ENCODE results near the gene ABI1.

The ABI1 gene

GRCh38 chr10:26776258-26776657, 84.5 kb downstream of the ABI1 start:
- no peak overlapping the region for H3K4me3 ChIP-seq (ENCODE audit: low read depth, low read length)

- no peak overlapping the region for H3K4me3 ChIP-seq (ENCODE audit: low read depth, low read length)
Measured at GRCh38 chr10:26773633-26774032, 87.1 kb downstream of the ABI1 start.

DNA sequence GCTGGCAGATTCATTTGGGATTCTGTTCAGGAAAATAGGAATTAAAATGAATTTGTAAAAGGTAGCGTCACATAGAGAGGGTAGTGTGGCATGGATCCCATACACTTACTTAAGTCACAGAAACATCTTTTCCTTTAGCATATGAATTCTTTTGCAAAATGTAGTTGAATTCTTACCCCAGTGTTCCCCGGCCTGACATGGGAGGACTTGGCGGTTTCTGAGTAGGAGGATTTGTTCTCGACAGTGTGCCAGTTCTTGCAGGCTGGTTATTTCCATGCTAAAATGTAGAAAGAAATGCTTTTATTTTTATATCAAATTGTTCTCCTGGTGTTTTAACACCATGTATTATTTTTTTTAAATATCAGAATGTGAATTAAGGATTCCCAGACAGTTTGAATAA, 90.7 kb downstream of the ABI1 start:
- no peak overlapping the region for H3K4me3 ChIP-seq (ENCODE audit: low read depth, low read length)

GRCh38 chr10:26765549-26765948, 95.2 kb downstream of the ABI1 start:
- no peak overlapping the region for H3K4me3 ChIP-seq (ENCODE audit: low read depth, low read length)

- no peak overlapping the region for H3K4me3 ChIP-seq (ENCODE audit: low read depth, low read length)
Measured at GRCh38 chr10:26759008-26759407, 101.8 kb downstream of the ABI1 start.

DNA sequence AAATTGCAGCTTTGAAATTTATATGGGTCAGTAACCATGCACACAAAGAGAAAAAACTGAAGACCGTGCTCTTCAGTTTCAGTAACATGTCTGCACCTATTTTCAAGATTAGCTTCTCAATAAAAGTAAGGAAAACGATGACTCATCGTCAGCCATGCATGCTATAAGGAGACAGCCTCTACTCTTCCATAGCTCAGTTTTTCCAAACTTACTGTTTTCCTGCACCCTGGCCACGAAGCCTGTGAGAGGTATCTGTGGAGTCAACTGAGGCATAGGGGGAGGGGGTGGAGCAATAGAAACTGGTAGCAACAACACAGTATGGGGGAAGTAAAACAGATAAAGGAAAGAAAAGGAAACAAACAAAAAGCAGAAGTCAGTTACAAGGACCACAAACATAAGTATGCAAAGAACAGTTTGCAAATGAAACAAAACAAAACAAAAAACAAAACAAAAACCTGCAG, 105.3 kb downstream of the ABI1 start:
- H3K4me3 ChIP-seq (ENCODE audit: low read depth, low read length): no peak overlapping the region

DNA sequence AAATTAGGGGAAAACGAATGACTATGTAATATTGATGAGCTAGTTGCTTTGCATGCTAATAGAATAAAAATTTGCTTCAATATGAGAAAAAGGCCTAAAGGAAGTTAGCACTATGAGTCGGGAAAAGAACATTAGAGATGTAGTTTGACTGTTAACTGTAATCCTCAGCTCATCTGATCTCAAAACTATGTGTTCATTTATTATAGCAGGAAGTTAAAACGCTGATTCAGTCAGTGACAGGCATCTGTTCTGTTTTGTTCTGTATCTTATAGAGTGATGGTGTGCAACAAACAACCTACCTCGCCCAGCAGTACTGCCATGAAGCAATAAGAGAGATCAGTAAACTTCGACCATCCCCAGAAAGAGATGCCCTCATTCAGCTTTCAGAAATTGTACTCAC, 114.7 kb downstream of the ABI1 start:
- H3K4me3 ChIP-seq (ENCODE audit: low read depth, low read length): no peak overlapping the region

DNA sequence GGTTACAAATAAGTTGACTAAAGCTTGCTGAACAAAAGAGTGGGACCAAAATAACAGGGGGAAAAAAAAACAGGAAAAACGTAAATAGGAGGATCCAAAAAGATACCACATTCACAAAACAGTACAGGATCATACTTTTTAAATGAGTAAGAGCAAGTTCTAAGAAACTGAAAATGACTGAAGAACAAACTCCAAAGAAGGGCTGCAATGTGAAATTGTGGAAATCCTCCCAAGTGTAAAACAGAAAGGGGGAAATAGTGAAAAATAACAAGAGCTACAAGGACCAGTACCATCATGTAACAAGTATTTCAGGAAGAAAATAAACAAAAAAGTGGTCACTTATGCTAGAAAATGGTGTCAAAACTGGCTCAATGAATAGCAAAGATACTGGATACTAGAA, 116.9 kb downstream of the ABI1 start:
- no peak overlapping the region for H3K4me3 ChIP-seq (ENCODE audit: low read depth, low read length)

DNA sequence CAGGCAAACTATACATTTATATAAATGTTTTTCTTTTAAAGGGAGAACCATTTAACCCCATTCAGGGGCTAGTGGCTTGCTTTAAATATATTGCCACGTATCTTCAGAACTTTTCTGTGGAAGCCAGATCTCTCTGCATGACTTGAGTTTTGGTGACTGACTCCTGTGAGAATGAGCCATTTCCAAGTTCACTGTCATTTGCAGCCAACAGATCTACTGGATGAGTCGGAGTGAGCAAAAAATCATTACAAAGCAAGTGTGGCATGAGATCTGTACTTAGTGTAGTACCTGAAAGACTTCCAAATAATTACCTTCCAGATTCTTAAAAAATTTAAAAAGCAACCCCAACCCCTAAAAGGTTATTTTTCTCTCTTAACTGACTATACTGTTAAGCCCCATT, 117.7 kb downstream of the ABI1 start:
- no peak overlapping the region for H3K4me3 ChIP-seq (ENCODE audit: low read depth, low read length)

- H3K4me3 ChIP-seq (ENCODE audit: low read depth, low read length): no peak overlapping the region
Measured at GRCh38 chr10:26741368-26741767, 119.4 kb downstream of the ABI1 start.

- no peak overlapping the region for H3K4me3 ChIP-seq (ENCODE audit: low read depth, low read length)
Measured at GRCh38 chr10:26739071-26739631, 121.6 kb downstream of the ABI1 start.

DNA sequence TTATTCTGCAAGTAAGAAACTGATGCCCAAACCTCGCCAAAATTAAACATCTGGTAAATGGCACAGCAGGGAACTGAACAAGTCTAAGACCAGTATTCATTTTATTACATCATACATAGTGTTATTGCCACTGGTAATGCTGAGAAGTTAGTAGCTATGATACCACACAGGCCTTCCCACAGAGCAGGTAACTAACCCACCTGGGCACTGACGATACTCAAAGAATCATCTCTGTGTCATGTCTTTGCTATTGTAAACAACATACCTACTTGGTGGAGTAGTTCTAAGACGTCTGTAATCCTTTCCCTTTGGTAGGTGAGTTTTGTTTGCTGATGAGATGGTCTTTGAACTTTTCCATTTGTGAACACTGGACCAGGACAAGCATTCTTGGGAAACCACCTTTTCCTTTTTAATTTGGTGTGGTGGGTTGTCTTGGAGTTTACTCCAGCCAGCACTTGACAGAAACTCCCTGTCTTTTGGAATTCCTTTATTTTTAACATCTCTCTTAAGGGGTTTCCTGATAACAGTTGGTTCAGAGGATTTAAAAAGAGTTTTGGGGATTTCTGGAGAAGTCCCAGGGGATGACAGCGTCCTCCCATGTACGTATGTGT, 122.4 kb downstream of the ABI1 start:
- no peak overlapping the region for H3K4me3 ChIP-seq (ENCODE audit: low read depth, low read length)

DNA sequence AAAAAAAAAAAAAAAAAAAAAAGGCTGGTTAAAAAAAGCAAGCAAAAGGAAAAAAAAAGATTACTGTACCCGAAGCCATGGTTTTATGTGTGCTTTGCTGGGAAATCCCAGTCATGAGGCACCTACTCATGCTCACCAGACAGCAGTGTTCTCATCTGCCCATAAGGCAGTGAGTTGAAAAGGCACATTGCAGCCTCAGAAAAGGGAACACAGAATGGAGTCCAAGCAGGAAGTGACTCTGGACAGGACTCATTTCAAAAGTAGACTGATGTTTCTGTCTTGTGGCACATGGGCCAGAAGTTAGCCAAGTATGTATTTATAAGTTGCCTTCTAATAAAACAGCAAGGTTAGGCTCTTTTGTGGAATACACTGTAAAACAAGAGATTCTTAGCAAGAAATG, 123.0 kb downstream of the ABI1 start:
- H3K4me3 ChIP-seq (ENCODE audit: low read depth, low read length): no peak overlapping the region

DNA sequence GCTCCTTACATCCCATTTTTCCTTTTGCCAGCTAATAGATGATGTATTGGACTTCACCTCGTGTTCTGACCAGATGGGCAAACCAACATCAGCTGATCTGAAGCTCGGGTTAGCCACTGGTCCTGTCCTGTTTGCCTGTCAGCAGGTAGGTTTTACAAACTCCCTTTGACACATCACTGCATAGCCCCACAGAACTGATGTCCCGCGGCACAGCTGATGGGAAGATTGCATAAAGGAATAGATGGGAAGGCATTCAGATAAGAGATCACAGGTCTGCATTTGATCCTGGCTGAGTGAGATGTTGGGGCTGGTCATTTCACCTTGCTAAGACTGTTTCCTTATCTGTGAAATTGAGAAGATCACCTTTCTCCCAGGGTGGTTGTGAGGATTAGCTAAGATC, 125.3 kb downstream of the ABI1 start:
- no peak overlapping the region for H3K4me3 ChIP-seq (ENCODE audit: low read depth, low read length)

DNA sequence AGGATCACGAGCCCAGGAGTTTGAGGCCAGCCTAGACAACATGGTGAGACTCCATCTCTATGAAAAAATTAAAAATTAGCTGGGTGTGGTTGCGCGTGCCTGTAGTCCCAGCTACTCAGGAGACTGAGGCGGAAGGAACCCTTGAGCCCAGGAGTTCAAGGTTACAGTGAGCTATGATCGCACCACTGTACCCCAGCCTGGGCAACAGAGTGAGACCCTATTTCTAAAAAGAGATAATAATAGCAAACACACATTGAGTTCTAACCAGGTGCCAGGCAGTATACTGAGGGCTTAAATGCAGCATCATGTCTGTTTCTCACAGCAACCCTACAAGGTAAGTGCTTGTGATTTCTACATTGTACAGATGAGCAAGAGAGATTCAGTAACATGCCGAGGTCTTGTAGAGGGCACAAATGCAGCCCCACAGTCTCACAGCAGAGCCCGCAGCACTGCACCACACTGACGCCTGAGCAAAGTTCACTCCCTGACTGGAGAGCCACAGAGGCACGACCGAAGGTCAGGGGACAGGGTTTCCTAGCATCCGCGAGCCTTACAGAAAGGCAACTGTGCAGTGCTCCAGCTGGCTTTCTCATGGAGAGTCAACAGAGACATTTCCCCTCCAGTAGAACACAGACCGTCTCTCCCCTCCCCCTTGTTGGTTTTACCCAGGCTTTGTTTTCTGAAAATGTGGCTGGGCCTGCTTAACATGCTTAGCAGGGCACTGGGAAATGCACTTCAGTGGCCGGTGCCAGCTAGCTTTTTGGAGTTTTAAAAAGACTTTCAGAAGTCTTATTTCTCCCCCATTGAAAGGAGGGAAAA, 126.8 kb downstream of the ABI1 start:
- no peak overlapping the region for H3K4me3 ChIP-seq (ENCODE audit: low read depth, low read length)

DNA sequence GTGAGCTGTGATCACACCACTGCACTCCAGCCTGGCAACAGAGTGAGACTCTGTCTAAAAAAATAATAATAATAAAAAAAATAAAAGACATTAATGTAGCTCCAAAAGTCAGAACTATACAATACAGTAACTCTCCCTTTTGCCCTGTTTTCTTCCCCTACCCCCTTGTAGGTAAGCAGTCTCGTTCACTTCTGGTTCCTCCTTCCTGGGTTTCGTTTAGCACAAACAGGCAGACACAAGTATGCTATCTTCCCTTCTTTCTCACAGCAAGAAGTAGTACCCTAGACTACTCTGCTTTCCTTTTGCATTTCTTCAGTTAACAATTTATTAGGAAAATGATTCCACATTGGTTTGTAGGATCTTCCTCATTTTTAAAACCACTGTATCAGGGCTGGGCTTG, 130.2 kb downstream of the ABI1 start:
- H3K4me3 ChIP-seq (ENCODE audit: low read depth, low read length): no peak overlapping the region

- H3K4me3 ChIP-seq (ENCODE audit: low read depth, low read length): no peak overlapping the region
Measured at GRCh38 chr10:26729395-26729794, 131.4 kb downstream of the ABI1 start.

GRCh38 chr10:26728957-26729356, 131.8 kb downstream of the ABI1 start:
- no peak overlapping the region for H3K4me3 ChIP-seq (ENCODE audit: low read depth, low read length)

DNA sequence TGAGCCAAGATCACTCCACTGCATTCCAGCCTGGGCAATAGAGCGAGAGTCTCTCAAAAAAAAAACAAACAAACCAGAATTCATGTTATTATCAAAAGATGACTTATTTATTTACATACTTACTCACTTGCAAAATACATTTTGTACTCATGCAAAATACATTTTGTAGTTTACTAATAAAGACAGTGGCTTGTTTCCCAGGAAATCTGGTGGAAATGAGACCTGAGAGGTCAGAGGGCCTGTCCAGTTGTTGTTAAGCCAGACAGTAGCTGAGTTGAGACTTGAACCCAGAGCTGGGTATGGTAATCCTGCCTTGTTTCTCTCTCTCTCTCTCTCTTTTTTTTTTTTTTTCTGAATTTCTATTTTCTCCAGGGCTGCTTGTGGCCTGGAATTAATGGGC, 133.8 kb downstream of the ABI1 start:
- H3K4me3 ChIP-seq (ENCODE audit: low read depth, low read length): no peak overlapping the region

- H3K4me3 ChIP-seq (ENCODE audit: low read depth, low read length): no peak overlapping the region
Measured at GRCh38 chr10:26725837-26726727, 134.7 kb downstream of the ABI1 start.

- no peak overlapping the region for H3K4me3 ChIP-seq (ENCODE audit: low read depth, low read length)
Measured at GRCh38 chr10:26723016-26723415, 137.7 kb downstream of the ABI1 start.

Data from iPS-11a (cell line).